PC-9 (cell line): Measurements from ENCODE around the gene ARL6IP5.

Experiments
- EZH2 ChIP-seq: fragments of 200-600 bp; sonication (generic); IDR thresholded peaks from 2 replicates; pipeline ENCODE4 v1.8.0; 2017; ENCODE audit warnings: antibody characterized with exemption, low read depth
- TF ChIP-seq, protein P1 (sequence below): fragments of 200-600 bp; sonication (generic); conservative IDR thresholded peaks from 2 replicates; pipeline ENCODE4 v1.6.1; 2017; ENCODE audit warnings: mixed run types, antibody characterized with exemption, mild to moderate bottlenecking, moderate library complexity

DNA sequence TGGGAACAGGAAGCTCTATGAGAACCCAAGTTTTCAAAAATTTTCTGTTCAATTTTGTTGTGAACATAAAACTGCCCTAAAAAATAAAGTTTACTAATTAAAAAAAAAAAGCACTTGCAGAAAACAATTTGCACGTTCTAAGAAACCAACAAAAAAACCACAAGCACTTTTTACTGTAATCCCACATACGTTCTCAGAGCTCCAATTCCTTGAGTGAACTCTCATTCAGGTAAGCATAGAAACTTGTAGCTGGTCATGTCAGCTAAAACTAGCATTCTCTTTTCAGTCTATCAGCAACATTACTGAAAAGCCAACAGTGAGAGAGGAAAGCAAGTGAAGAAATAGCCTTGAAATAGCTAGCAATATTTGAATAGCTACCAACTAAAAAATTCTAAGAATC, 21.1 kb upstream of the ARL6IP5 start:
- TF ChIP-seq, protein P1, sequence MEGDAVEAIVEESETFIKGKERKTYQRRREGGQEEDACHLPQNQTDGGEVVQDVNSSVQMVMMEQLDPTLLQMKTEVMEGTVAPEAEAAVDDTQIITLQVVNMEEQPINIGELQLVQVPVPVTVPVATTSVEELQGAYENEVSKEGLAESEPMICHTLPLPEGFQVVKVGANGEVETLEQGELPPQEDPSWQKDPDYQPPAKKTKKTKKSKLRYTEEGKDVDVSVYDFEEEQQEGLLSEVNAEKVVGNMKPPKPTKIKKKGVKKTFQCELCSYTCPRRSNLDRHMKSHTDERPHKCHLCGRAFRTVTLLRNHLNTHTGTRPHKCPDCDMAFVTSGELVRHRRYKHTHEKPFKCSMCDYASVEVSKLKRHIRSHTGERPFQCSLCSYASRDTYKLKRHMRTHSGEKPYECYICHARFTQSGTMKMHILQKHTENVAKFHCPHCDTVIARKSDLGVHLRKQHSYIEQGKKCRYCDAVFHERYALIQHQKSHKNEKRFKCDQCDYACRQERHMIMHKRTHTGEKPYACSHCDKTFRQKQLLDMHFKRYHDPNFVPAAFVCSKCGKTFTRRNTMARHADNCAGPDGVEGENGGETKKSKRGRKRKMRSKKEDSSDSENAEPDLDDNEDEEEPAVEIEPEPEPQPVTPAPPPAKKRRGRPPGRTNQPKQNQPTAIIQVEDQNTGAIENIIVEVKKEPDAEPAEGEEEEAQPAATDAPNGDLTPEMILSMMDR = no peak
- TF ChIP-seq EZH2 = no peak
